Measurements from ENCODE around the gene KRTAP5-1.

- no peak for TF ChIP-seq CTCF (IDR thresholded peaks at IDR 0.05)
- no peak for TF ChIP-seq GATA2 (CRISPR knock-in tag; IDR thresholded peaks at IDR 0.05)
- TF ChIP-seq FOXJ3 (CRISPR knock-in tag; IDR thresholded peaks at IDR 0.05) = no peak
- TF ChIP-seq TAF1 (IDR thresholded peaks at IDR 0.05; ENCODE audit: borderline replicate concordance, low read depth, low read length) = no peak
- TF ChIP-seq USF1 (IDR thresholded peaks at IDR 0.05; ENCODE audit: borderline replicate concordance, low read depth) = no peak
- TF ChIP-seq RAD21 (IDR thresholded peaks at IDR 0.05; ENCODE audit: low read length) = no peak
- no peak for TF ChIP-seq CHD2 (IDR thresholded peaks at IDR 0.05; ENCODE audit: low read length, partially characterized antibody)
- no peak for TF ChIP-seq YY1 (IDR thresholded peaks at IDR 0.05; ENCODE audit: low read depth)
- no peak for TF ChIP-seq EP300 (IDR thresholded peaks at IDR 0.05; ENCODE audit: borderline replicate concordance in 1 of 2, low read depth in 1 of 2, low read length in 1 of 2)
- TF ChIP-seq POLR2AphosphoS5 (IDR thresholded peaks at IDR 0.05; ENCODE audit: low read depth, low read length) = no peak
- no peak for TF ChIP-seq NRF1 (IDR thresholded peaks at IDR 0.05; ENCODE audit: low read depth, low read length)
- TF ChIP-seq MAX (IDR thresholded peaks at IDR 0.05; ENCODE audit: low read depth) = no peak
- no peak for TF ChIP-seq GABPA (IDR thresholded peaks at IDR 0.05; ENCODE audit: low read depth)
These were observed 39.7 kb downstream of the KRTAP5-1 start for GRCh38 chr11:1545432-1545831.

Measured in SK-N-SH (cell line).